Sigmoid colon (tissue), 7 donors: ENCODE data around the gene IDI1. TPM values are rescaled to one million over a fixed set of nuclear protein-coding genes. Genes with fewer than 3 reads are reported as not detected.

ENCODE experiments used
- polyA plus RNA-seq, 3 donors: library from polyadenylated mRNA; stranded (reverse); fragments of 200-250 nt; gene quantifications; one replicate each; pipeline ENCODE4 v1.2.3, GENCODE V29; 2013
- total RNA-seq, 4 donors: library from RNA; depleted of rRNA; stranded (reverse); fragments of >200 nt; gene quantifications; one replicate each; pipeline ENCODE4 v1.1.0, GENCODE V29; 2016
- donor health status: healthy with polysubstance abuse.
- donor health status: Bipolar disorder and iron deficiency.
- donor health status: healthy.

IDI1 gene
- total and polyA plus RNA-seq, 7 donors: 22.4 to 223 (median 35.8) TPM

Other genes starting within 250 kb of the IDI1 start
- 10 to 100 TPM; 31.7 to 57.6 (median 40.8) TPM for gene LARP4B, start 117.4 kb downstream of the IDI1 start, total RNA-seq
- 10 to 100 TPM; 11.4 to 31.9 (median 17.1) TPM for gene LARP4B, start 117.4 kb downstream of the IDI1 start, polyA plus RNA-seq
- 10 to 100 TPM; 12.0 to 22.8 (median 19.6) TPM for gene GTPBP4, start 60.7 kb downstream of the IDI1 start, total RNA-seq
- gene GTPBP4, start 60.7 kb downstream of the IDI1 start, polyA plus RNA-seq: 10 to 100 TPM in 2 of 3 donors, 1 to 10 TPM in 1; 8.1 to 38.7 (median 12.0) TPM
- not detected for gene IDI2, start 23.3 kb downstream of the IDI1 start, total RNA-seq
- gene IDI2, start 23.3 kb downstream of the IDI1 start, polyA plus RNA-seq: not detected
- 10 to 100 TPM in 3 of 4 donors, 1 to 10 TPM in 1; 9.6 to 25.5 (median 18.6) TPM for gene WDR37, start 7.3 kb upstream of the IDI1 start, total RNA-seq
- gene WDR37, start 7.3 kb upstream of the IDI1 start, polyA plus RNA-seq: 10 to 100 TPM in 1 of 3 donors, 1 to 10 TPM in 2; 5.4 to 10.6 (median 7.2) TPM